ENCODE data around the gene PSME4. TPM values are rescaled to one million over a fixed set of nuclear protein-coding genes. Genes with fewer than 3 reads are reported as not detected.

PSME4 gene
- total RNA-seq, 1 donor from 2014 or later: 74.3 TPM

DNA sequence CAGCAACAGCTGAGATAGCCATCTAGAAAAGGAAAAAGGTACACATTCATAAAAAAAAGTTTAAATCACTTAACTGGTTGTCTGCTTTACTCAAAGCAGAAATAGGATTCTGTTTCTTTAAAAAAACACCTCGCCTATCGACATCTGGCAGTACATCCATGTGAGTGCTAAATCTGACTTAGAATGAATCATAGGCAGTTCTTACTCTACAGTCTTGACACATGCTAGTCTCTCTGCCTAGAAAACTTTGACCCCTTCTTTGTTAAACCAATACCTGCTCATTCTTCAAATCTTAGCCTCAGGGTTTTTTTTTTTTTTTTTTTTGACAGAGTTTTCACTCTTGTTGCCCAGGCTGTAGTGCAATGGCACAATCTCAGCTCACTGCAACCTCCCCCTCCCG lies 73.9 kb downstream of the PSME4 start:
- Mint-ChIP-seq H3K4me1 (no peaks in the 10 kb centered on the region), H3K36me3 (ENCODE audit: low read depth) (peaks cover 80% of the 10 kb centered on the region), H3K9me3 (no peaks in the 10 kb centered on the region), H3K27ac (no peak overlapping the region), H3K4me3 (no peak overlapping the region), H3K27me3 (no peaks in the 10 kb centered on the region)
- ATAC-seq (ENCODE audit: low read depth) (no peak), DNase-seq (no peak)
- TF ChIP-seq, protein P1, sequence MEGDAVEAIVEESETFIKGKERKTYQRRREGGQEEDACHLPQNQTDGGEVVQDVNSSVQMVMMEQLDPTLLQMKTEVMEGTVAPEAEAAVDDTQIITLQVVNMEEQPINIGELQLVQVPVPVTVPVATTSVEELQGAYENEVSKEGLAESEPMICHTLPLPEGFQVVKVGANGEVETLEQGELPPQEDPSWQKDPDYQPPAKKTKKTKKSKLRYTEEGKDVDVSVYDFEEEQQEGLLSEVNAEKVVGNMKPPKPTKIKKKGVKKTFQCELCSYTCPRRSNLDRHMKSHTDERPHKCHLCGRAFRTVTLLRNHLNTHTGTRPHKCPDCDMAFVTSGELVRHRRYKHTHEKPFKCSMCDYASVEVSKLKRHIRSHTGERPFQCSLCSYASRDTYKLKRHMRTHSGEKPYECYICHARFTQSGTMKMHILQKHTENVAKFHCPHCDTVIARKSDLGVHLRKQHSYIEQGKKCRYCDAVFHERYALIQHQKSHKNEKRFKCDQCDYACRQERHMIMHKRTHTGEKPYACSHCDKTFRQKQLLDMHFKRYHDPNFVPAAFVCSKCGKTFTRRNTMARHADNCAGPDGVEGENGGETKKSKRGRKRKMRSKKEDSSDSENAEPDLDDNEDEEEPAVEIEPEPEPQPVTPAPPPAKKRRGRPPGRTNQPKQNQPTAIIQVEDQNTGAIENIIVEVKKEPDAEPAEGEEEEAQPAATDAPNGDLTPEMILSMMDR (IDR thresholded peaks at IDR 0.05): no peak
- intact Hi-C loops (cut with micrococcal nuclease): no loop called here
- ChIA-PET POLR2A (no interaction called here), CTCF (no interaction called here)

DNA sequence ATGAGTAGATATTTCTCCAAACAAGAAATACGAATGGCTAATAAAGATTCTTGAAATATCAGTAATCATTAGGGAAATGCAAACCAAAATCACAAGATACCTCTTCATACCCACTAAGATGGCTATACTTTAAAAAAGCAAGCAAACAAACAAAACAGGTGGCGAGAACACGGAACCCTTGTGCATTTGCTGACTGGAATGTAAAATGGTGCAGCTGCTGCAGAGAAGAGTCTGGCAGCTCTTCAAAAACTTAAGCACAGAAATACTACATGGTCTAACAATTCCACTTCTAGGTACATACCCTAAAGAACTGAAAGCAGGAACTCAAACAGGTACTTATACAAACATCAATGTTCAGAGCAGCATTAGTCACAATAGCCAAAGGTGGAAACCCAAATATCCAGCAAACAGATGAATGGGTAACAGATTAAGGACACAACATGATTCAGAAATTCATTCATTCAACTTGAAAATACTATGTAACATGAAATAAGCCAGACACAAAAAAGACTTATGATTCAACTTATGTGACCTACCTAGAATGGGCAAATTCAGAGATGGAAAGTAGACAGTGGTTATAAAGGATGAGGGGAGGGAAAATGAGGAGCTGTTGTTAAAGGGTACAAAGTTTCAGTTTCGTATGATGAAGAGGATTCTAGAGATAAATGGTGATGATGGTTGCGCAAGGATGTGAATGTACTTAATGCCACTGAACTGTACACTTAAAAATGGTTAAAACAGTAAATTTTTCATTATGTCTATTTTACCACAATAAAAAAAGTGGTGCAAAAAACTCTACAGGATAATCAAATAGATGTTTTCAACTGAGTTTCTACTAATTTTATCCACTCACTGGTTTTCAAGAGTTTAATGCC lies 84.2 kb downstream of the PSME4 start:
- DNase-seq: no peak
- ChIA-PET POLR2A (no interaction called here), CTCF (no interaction called here)
- H3K27me3 Mint-ChIP-seq: no peaks in the 10 kb centered on the region
- H3K4me3 Mint-ChIP-seq: no peak overlapping the region
- H3K27ac Mint-ChIP-seq: no peak overlapping the region
- H3K36me3 Mint-ChIP-seq (ENCODE audit: low read depth): peaks cover 89% of the 10 kb centered on the region
- intact Hi-C loops (cut with micrococcal nuclease): no loop called here
- H3K4me1 Mint-ChIP-seq: no peaks in the 10 kb centered on the region
- H3K9me3 Mint-ChIP-seq: no peaks in the 10 kb centered on the region
- no peak for ATAC-seq (ENCODE audit: low read depth)
- TF ChIP-seq, protein P1 (IDR thresholded peaks at IDR 0.05): no peak

DNA sequence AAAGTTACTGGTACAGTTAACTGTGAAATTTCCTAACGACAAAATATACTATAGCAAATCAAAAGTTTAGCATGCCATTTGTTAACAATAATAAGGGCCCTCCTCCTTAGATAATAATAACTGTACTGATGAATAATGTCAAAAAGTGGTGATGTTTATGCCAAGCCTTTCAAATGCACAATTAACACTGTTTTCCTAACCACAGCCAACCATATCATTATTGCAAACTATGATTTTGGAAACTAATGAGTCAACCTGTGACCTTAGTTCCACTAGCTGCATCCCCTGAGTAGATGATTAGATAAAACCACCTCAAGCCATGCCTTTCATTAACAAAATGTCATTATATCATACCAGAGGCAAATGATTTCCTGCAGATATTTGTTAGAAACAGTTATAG lies 85.9 kb downstream of the PSME4 start:
- Mint-ChIP-seq H3K4me3 (no peak overlapping the region), H3K36me3 (ENCODE audit: low read depth) (peaks cover 87% of the 10 kb centered on the region), H3K27ac (no peak overlapping the region), H3K9me3 (no peaks in the 10 kb centered on the region), H3K4me1 (no peaks in the 10 kb centered on the region), H3K27me3 (no peaks in the 10 kb centered on the region)
- ChIA-PET CTCF (no interaction called here), POLR2A (interaction anchor here (0.6 kb wide), 1 partner anchor 65 kb away, joined by 4 read pairs; no protein-coding TSS in a partner anchor)
- no peak for DNase-seq
- no peak for ATAC-seq (ENCODE audit: low read depth)
- intact Hi-C loops (cut with micrococcal nuclease): no loop called here
- TF ChIP-seq, protein P1 (IDR thresholded peaks at IDR 0.05): no peak

DNA sequence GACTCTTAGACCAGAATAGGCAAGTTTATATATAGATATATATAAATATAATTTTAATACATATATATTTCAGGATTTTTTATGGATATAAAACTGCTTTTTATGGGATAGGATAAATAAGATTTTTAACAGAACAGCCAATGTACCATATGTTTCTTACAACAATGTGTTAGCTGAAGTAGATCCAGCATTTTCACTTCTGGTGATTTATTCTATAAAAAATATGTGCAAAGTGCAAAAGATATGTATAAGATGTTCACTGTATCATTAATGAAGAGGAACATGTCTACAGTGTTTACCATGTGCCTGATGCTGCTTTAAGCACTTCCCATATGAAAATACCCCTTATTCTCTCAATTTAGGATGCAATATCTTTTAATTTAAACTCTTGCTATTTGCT lies 88.8 kb downstream of the PSME4 start:
- H3K9me3 Mint-ChIP-seq: no peaks in the 10 kb centered on the region
- DNase-seq (no peak), ATAC-seq (ENCODE audit: low read depth) (no peak)
- H3K36me3 Mint-ChIP-seq (ENCODE audit: low read depth): peaks cover 85% of the 10 kb centered on the region
- intact Hi-C loops (cut with micrococcal nuclease): no loop called here
- TF ChIP-seq, protein P1 (IDR thresholded peaks at IDR 0.05): no peak
- ChIA-PET POLR2A (no interaction called here), CTCF (no interaction called here)
- no peak overlapping the region for H3K27ac Mint-ChIP-seq
- no peaks in the 10 kb centered on the region for H3K4me1 Mint-ChIP-seq
- H3K4me3 Mint-ChIP-seq: no peak overlapping the region
- H3K27me3 Mint-ChIP-seq: no peaks in the 10 kb centered on the region

DNA sequence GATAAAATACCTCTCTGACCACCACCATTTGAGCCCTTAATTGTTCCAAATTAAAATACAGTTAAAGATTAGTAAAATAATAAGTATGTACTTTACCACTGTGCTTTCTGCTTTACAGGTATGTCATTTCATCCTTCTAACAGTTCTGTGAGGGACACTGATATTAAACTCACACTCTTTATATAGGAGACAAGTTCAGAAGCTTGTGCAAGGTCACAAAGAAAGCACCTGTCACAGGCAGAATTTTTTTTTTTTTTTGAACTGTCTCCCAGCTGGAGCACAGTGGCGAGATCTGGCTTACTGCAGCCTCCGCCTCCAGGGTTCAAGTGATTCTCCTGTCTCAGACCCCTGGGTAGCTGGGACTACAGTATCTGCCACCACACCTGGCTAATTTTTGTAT lies 89.4 kb downstream of the PSME4 start:
- no peak for ATAC-seq (ENCODE audit: low read depth)
- H3K27me3 Mint-ChIP-seq: no peaks in the 10 kb centered on the region
- no peaks in the 10 kb centered on the region for H3K9me3 Mint-ChIP-seq
- ChIA-PET CTCF (no interaction called here), POLR2A (no interaction called here)
- H3K27ac Mint-ChIP-seq: no peak overlapping the region
- no peak for DNase-seq
- H3K4me3 Mint-ChIP-seq: no peak overlapping the region
- H3K4me1 Mint-ChIP-seq: no peaks in the 10 kb centered on the region
- intact Hi-C loops (cut with micrococcal nuclease): no loop called here
- TF ChIP-seq, protein P1 (IDR thresholded peaks at IDR 0.05): no peak
- H3K36me3 Mint-ChIP-seq (ENCODE audit: low read depth): peaks cover 78% of the 10 kb centered on the region
